NK-92 treated with Interleukin-12 subunit alpha and Interleukin-12 subunit beta, amount 100 ng/mL, for 24 hours (cell line): Measurements from ENCODE around the gene CYP2U1.
"Not testable (repeated sequence)": the region's sequence is repeated elsewhere in the genome, so short reads cannot be mapped to it uniquely, and the experiment has no call there.

Experiments
- DNase-seq: peaks from one replicate; lab custom pipeline; 2025; lab: John Stamatoyannopoulos, UW

The CYP2U1 gene

DNA sequence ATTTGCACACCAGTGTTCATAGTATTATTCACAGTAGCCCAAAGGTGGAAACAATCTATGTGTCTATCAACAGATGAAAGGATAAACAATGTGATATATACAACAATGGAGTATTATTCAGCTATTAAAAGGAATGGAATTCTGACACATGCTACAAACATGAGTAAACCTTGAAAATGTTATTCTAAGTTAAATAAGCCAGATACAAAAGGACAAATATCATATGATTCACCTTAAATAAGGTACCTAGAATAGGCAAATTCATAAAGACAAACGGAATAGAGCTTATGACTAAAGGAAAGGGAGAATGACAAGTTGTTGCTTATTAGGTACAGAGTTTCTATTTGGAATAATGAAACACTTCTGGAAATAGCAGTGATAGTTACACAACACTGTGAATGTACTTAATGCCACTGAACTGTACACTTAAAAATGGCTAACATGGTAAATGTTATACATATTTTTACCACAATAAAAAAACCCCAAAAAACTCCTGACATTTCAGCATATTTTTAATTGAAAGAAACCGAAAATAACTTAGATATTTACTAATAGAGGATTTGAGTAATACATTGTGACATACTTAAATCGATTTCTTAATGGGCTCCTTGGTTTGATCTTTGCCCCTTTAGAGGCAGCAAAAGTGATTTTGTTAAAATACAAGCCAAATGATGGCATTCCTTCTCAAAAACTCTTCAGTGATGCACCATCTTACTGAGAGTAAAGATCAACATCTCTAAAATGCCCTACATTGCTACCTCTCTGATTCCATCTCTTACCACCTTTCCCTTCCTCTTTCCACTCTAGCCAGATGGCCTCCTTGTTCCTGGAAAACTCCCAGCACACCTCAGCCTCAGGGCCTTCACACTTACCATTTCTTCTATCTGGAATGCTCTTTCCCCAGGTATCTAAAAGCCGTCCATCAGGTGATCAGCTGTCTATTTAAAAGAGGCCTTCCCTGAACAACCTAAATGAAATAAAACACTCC, 8.6 kb upstream of the CYP2U1 start:
- no peak for DNase-seq

DNA sequence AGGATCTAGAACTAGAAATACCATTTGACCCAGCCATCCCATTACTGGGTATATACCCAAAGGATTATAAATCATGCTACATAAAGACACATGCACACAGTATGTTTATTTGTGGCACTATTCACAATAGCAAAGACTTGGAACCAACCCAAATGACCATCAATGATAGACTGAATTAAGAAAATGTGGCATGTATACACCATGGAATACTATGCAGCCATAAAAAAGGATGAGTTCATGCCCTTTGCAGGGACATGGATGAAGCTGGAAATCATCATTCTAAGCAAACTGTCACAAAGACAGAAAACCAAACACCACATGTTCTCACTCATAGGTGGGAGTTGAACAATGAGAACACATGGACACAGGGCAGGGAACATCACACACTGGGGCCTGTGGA, 5.6 kb upstream of the CYP2U1 start:
- DNase-seq = not testable (repeated sequence)

DNA sequence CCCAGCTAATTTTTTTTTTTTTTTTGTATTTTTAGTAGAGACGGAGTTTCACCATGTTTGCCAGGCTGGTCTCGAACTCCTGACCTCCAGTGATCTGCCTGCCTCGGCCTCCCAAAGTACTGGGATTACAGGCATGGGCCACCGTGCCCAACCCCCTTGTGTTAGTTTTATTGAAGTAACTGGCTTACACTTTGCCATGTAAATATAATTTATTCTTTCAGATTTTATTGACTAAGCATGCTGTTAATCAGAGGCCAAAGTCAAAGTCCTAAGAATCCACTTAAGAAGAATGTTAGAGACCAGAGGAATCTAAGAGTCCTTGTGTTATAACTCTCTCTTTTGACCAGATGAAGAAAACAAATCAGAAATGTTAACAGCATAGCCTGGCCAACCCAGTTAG, 4.5 kb upstream of the CYP2U1 start:
- DNase-seq = not testable (repeated sequence)

DNA sequence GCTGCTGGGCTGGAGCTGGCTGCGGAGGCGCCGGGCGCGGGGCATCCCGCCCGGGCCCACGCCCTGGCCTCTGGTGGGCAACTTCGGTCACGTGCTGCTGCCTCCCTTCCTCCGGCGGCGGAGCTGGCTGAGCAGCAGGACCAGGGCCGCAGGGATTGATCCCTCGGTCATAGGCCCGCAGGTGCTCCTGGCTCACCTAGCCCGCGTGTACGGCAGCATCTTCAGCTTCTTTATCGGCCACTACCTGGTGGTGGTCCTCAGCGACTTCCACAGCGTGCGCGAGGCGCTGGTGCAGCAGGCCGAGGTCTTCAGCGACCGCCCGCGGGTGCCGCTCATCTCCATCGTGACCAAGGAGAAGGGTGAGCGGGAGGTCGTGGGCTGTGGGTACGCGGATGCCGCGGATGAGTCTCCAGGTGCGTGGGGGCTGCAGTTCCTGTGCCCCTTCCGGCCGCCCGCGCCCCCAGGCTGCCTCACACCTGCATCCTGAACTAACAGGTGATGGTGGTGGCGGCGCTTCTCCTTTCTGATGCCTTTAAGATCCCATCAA, 499 bp downstream of the CYP2U1 start:
- DNase-seq = peak; percentile 36

DNA sequence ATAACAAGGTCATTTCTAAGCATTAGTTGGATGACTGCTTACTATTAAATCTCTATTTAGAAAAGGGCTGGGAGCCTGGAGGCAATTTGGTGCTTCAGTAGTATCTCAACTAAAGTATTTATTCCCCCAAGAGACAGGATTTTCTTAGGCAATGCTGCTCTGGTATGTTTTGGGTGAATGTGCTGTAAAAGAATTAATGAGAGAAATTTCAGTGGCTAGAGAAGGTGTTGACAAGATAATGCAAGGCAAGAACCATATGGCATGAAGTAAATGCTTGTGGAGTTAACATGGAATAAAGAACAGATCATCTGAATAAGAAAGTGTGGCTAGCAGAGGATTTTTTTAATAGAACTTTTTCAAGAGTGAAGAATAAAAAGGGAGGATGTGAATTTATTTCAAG, 3.9 kb downstream of the CYP2U1 start:
- DNase-seq = no peak

DNA sequence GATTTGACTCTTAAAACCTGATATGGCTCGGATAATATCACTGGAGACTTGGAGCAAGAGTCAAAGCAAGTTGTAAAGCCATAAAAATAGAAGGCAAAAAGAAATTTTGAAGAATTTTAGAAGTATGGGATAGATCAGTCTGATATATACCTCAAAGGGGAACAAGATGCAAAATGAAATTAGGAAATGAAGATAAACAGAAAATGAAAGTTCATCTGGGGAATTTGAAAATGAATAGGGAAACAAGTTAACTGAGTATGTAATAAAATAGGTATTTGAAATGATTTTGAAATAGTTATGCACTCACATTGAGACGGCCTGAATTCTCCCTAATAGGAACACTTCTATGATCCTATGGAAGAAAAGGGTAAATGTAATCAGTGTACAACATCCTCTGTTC, 5.7 kb downstream of the CYP2U1 start:
- DNase-seq = no peak

DNA sequence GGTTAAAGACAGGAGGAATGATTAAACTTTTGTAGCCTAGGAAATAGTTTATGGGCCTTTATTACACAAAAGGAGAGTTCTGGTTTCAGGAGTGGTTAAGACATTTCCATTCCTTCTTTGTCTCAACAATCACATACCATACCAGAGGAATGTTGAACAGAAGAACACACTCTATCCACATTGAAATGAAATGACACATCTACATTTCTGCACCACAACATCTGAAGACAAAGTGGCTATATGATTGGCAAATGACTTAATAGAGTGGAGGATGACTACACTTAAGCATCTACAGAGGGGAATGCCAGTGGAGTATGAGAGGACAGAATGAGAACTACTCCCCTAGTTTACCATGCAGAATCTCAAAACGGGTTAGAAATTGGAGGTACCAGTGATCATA, 8.0 kb downstream of the CYP2U1 start:
- DNase-seq = no peak

DNA sequence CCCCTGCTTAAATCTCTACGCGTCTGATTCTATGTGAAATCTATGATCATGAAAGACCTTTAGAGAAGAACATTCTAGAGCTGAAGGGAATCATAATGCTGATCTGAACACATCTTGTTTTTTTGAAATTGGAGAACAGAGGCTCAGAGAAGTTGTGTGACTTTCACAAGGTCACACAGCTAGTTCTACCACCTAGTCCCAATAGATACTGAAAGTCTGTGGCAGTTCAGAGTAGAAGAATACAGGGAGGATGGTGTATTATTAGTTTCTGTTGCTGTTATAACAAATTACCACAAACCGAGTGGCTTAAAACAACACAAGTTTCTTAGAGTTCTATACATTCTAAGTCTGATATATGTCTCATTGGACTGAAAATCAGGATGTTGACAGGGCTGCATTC, 14.5 kb downstream of the CYP2U1 start:
- no peak for DNase-seq

DNA sequence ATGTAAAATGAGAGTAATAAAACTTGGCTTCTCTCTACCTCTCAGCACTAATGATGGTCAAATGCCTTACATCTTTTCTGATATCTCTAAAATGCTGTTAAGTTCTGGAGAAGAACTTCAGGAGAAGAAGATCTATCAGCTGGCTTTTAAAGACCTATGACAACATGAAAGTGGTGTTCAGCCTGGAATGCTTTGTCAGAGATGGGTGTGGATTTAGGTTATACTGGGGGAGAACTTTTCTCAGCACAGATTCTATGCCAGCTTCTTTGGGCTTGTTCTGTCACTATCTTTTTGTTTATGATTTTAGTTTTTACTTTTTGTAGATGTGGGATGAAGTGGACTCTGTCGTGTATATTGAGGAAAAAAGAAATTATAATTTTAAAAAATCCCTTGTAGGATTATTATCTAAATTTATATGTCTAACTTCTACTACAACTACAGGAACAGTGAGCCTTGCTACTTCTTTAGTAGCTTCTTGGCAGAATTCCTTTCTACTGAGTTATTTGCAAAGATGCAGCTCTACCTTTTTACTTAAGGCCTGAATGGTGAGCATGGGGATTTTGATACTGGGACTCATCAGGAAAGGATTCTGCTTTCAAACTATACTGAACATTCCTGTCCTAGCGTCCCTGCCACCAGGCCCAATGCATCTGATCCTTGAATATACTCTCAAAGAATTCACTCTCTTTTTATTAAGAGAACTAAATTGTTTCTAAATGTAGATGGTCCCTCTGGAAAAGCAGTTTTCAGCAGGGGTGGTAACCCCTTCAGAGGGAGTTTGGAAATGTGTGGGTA, 19.6 kb downstream of the CYP2U1 start:
- no peak for DNase-seq

DNA sequence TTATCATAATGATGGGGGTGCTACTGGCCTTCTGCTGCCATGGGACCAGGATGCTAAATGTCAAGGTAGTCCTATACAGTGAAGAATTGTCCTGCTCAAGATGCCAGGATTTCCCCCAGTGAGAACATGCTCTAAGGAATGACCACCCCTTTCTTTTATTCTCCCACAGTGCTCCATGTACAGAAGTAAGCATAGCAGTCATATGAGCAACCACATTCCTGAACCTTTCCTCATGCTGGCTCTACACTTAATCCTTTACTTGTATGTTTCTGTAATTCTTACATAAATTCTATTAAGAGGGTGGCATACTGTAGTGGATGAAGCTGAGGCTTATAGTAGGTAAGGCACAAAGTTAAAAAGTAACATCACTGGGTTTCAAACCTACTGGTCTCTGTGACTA, 20.2 kb downstream of the CYP2U1 start:
- no peak for DNase-seq

DNA sequence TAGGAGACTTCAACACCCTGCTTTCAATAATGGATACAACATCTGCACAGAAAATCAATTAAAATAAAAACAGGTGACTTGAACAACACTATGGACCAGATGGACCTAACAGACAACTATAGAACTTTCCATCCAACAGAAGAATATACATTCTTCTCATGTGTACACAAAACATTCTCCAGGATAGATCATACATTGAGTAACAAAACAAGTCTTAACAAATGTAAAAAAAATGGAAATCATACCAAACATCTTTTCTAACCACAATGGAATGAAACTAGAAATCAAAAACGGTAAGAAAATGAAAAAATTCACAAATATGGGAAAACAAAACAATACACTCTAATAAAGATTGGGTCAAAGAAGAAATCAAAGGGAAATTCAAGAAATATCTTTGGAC, 24.7 kb downstream of the CYP2U1 start:
- DNase-seq = no peak

DNA sequence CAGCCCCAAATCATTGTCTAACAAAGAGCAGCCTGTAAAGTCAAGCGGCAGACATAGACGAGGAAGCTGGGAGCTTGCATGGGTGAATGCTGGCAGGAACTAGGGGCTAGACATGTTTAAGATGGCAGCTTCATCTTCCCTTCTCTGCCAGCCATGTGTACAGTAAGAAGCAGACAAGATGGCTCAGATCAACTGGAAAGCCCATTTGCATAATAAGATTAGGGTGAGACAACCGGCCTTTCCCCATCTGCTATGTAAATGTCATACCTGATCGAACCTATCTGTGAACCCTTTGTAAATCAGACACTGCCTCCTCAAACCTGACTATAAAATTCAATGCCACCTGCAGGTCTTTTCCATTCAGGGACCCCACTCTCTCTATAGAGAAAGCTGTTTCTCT, 35.6 kb downstream of the CYP2U1 start:
- no peak for DNase-seq

DNA sequence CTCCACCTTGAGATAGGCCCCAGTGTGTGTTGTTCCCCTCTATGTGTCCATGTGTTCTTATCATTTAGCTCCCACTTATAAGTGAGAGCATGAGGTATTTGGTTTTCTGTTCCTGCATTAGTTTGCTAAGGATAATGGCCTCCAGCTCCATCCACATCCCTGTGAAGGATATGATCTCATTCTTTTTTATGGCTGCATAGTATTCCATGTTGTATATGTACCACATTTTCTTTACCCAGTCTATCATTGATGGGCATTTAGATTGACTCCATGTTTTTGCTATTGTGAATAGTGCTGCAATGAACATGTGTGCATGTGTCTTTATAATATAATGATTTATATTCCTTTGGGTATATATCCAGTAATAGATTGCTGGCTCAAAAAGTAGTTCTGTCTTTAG, 36.2 kb downstream of the CYP2U1 start:
- not testable (repeated sequence) for DNase-seq

DNA sequence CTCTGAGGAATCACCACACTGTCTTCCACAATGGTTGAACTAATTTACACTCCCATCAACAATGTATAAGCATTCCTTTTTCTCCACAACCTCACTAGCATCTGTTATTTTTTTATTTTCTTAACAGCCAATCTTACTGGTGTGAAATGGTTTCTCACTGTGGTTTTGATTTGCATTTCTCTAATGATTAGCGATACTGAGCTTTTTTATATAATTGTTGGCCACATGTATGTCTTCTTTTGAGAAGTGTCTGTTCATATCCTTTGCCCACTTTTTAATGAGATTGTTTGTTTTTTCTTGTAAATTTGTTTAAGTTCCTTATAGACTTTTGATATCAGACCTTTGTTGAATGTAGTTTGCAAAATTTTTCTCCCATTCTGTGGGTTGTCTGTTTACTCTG, 36.6 kb downstream of the CYP2U1 start:
- not testable (repeated sequence) for DNase-seq

DNA sequence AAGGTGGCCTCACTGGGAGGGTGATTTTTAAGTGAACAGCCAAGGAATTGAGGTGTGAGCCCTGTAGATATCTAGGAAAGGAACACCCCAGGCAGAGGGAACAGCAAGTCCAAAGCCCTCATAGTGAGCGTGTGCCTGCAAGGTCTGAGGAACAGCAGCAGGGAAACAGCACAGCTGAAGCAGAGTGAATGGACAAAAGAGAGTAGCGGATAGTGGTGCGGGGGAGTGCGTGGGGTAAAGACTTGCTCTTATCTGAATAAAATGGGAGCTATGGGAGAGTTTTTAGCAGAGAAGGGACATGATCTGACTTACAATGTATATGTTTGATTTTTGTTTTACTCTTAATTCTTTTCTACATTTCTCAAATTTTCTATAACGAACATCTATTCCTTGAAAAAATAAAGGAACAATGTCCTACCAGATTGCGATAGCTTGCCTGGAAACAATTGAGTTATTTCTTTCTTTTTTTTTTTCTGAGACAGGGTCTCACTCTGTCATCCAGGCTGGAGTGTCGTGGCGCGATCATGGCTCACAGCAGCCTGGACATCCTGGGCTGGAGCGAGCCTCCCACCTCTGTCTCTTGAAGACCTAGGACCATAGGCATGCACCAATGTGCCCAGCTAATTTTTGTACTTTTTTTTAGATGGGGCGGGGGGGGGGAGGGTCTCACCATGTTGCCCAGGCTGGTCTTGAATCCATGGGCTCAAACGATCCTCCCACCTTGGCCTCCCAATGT, 38.9 kb downstream of the CYP2U1 start:
- DNase-seq = no peak

DNA sequence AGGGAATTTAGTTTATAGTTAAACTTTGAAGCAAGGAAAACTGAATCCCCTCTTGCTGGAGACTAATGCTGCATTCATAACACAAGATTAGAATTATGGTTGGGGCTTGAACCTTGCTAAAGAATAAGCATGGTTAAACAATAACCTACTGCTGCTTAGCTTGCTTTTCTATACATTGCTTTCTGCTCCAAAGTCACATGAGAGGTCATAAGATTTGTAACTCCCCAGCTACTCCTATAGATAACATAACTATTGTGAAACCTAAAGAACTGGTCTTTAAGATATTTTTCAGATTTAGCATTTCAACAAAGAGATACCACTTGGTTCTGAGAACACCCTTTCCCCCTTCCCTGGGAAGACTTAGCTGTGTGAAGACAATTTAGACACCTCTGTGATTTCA, 41.3 kb downstream of the CYP2U1 start:
- no peak for DNase-seq

DNA sequence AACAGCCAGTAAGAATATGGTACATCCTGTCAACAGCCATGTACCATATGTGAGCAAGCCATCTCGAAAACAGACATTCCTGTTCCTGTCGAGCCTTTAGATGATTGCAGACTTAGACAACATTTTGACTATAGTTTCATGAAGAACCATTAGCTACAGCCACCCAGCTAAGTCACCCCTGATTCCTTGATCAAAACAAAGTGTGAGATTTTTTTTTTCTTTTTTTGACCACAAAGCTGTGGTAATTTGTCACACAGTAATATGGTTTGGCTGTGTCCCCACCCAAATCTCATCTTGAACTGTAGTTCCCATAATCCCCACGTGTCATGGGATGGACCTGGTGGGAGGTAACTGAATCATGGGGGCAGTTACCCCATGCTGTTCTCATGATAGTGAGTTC, 43.2 kb downstream of the CYP2U1 start:
- no peak for DNase-seq

DNA sequence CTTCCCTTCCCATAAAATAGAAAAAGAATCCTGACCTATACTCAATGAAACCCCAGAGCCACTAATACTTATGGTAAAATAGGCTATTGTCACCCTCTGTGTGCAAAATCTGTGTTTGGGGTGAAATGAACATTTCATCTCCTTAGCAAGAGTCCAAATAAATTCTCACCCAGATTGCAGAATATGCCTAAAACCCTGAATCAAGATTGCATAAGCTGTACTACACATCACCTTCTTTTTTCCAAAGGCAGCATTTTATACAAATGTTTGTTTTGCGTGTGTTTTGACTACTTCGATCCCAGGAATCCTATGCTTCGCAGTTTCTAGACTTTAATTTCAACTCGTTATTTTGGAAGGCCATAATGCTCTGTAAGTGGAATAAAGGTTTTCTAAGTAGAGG, 46.1 kb downstream of the CYP2U1 start:
- DNase-seq = no peak

DNA sequence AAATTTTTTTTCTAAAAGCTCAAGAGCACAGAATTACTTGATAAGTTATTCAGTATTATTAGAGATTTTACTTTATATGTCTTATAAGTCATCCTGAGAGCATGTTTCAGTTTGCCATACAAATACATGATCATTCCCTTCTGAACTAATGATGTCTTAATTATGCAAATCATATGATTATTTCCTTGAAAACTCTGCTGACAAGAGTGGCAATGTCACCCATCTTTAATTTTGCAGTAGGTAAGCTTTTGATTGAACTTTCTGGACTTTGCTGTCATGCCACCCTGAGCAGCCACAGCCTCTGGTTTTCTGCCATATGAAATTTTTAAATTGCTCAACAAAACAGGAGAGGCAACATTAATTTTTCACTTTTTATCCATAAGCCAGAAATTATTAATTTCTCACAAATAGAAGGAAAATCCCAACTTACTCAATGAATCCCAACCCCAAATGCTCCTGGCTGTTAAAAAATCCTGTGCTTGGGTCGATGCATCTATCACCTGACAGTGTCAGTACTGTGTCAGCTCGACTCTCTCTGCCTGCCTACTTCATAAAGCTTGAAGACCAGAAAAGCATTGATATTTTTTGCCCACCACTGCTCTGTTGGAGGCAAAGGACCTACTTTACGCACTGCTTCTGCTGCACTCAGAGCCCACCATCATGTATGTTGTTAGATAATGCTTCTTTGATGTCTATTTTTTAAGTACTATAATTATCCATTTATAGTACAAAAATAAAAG, 46.8 kb downstream of the CYP2U1 start:
- no peak for DNase-seq

DNA sequence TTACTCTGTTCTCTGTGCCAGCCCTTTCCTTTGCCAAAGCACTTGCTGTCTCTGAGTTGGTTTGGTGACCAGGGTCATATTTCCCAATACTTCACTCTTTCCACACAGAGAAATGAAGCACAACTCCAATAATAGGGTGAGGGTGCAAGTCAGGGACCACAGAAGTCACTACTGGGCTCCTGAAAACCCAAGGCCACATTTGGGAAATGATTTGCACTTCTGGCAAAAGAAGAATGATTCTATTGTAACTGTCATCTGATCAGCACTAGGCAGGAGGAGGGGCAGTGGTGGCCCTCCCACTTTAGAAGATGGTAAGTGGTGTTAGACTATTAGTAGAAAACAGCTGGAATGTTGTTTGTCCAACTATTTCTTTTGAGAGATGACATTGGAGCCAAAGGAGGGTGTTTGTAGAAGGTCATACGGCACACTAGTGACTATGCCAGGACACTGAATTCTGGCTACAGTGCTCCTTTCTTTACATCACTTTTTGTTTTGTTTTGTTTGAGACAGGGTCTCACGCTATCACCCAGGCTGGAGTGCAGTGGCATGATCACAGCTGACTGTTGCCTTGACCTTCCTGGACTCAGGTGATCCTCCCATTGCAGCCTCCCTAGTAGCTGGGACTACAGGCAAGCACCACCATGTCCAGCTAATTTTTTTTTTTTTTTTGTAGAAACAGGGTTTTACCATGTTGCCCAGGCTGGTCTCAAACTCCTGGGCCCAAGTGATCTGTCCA, 47.5 kb downstream of the CYP2U1 start:
- no peak for DNase-seq
